ENCODE data around the gene RNF167. TPM values are rescaled to one million over a fixed set of nuclear protein-coding genes. Genes with fewer than 3 reads are reported as not detected.
"Not testable (repeated sequence)": the region's sequence is repeated elsewhere in the genome, so short reads cannot be mapped to it uniquely, and the experiment has no call there.

RNF167 gene
- total RNA-seq, 4 donors from 2014 or later: 57.8 to 92.1 (median 78.9) TPM

- no peak overlapping the region for H3K27ac ChIP-seq
- no peak for DNase-seq
- H3K27me3 ChIP-seq: no peaks in the 10 kb centered on the region
- H3K4me3 ChIP-seq: no peak overlapping the region
- no peaks in the 10 kb centered on the region for H3K9me3 ChIP-seq
- no peak for TF ChIP-seq CTCF (IDR thresholded peaks at IDR 0.05)
- TF ChIP-seq POLR2A (IDR thresholded peaks at IDR 0.05): no peak
- H3K4me1 ChIP-seq: no peaks in the 10 kb centered on the region
- H3K36me3 ChIP-seq: no peaks in the 10 kb centered on the region
Measured at GRCh38 chr17:4921320-4921719, 18.7 kb upstream of the RNF167 start.

- H3K9me3 ChIP-seq, DNase-seq, H3K4me3 ChIP-seq, H3K27me3 ChIP-seq, H3K36me3 ChIP-seq, H3K27ac ChIP-seq, H3K4me1 ChIP-seq: not testable (repeated sequence)
Measured at GRCh38 chr17:4926577-4927335, 13.3 kb upstream of the RNF167 start.

- peaks cover 0 to 2% (median under 1%) of the 10 kb centered on the region in 4 donors for H3K4me1 ChIP-seq
Measured at GRCh38 chr17:4928881-4929280, 11.2 kb upstream of the RNF167 start.

GRCh38 chr17:4931963-4932362, 8.1 kb upstream of the RNF167 start, which contains the start of gene GP1BA:
Gene GP1BA, plus strand, starts transcription at chr17:4932277. Its CDS starts 328 bp downstream, at chr17:4932605.
- no peak for DNase-seq
- Histone ChIP-seq H3K27me3 (no peaks in the 10 kb centered on the region), H3K9me3 (no peaks in the 10 kb centered on the region), H3K27ac (no peak within 1 kb of the TSS), H3K36me3 (peaks cover 0 to 7% (median 0%) of the 10 kb centered on the region in 3 donors), H3K4me1 (peaks cover 0 to 10% (median 7%) of the 10 kb centered on the region in 4 donors), H3K4me3 (no peak within 1 kb of the TSS)
- TF ChIP-seq CTCF (IDR thresholded peaks at IDR 0.05) (no peak), POLR2A (IDR thresholded peaks at IDR 0.05) (no peak)

More at GRCh38 chr17:4928881-4929280, 11.2 kb upstream of the RNF167 start:
- Histone ChIP-seq H3K27me3 (no peaks in the 10 kb centered on the region), H3K4me3 (no peak overlapping the region), H3K9me3 (no peaks in the 10 kb centered on the region), H3K27ac (no peak overlapping the region), H3K36me3 (no peaks in the 10 kb centered on the region)
- TF ChIP-seq POLR2A (IDR thresholded peaks at IDR 0.05) (no peak), CTCF (IDR thresholded peaks at IDR 0.05) (no peak)
- DNase-seq: no peak

GRCh38 chr17:4932756-4933155, 7.3 kb upstream of the RNF167 start:
- no peak for DNase-seq
- TF ChIP-seq POLR2A (IDR thresholded peaks at IDR 0.05) (no peak), CTCF (IDR thresholded peaks at IDR 0.05) (no peak)
- H3K27ac ChIP-seq: no peak overlapping the region
- H3K27me3 ChIP-seq: no peaks in the 10 kb centered on the region
- peaks cover 0 to 15% (median 0%) of the 10 kb centered on the region in 3 donors for H3K36me3 ChIP-seq
- no peaks in the 10 kb centered on the region for H3K9me3 ChIP-seq
- H3K4me1 ChIP-seq: peaks cover 0 to 11% (median 7%) of the 10 kb centered on the region in 4 donors
- no peak overlapping the region for H3K4me3 ChIP-seq

GRCh38 chr17:4933646-4934045, 6.4 kb upstream of the RNF167 start:
- peaks cover 0 to 20% (median 9%) of the 10 kb centered on the region in 4 donors for H3K4me1 ChIP-seq
- no peaks in the 10 kb centered on the region for H3K27me3 ChIP-seq
- H3K36me3 ChIP-seq: peaks cover 0 to 22% (median 0%) of the 10 kb centered on the region in 3 donors
- no peak for DNase-seq
- no peak overlapping the region for H3K4me3 ChIP-seq
- H3K27ac ChIP-seq: no peak overlapping the region
- no peak for TF ChIP-seq CTCF (IDR thresholded peaks at IDR 0.05)
- no peak for TF ChIP-seq POLR2A (IDR thresholded peaks at IDR 0.05)
- H3K9me3 ChIP-seq: no peaks in the 10 kb centered on the region
